Right lobe of liver (tissue), 6 donors: Measurements from ENCODE around the gene SPEM3. TPM values are rescaled to one million over a fixed set of nuclear protein-coding genes. Genes with fewer than 3 reads are reported as not detected.

Source experiments
- ATAC-seq, 4 donors: fragments of 200-7000 bp; cut with Tn5 transposase; one replicate each; pipeline ENCODE4 v1.9.1; 2020; ENCODE audit warnings: mild to moderate bottlenecking in 4 of 4, moderate library complexity in 4 of 4
- DNase-seq, 3 donors: peaks; one replicate each; pipeline ENCODE4 v3.0.0-alpha.2; 2020
- H3K27ac ChIP-seq, 3 donors: fragments of 200-600 bp; one replicate each; pipeline ENCODE4 v1.8.0; 2022
- H3K27me3 ChIP-seq, 2 donors: fragments of 200-600 bp; one replicate each; pipeline ENCODE4 v1.8.0; 2022
- H3K36me3 ChIP-seq, 4 donors: fragments of 200-600 bp; sonication (generic) in 1 of 4; one replicate each; pipeline versions ENCODE4 v1.5.1 to v1.8.0; 2017 to 2022; ENCODE audit warnings: control low read depth in 1 of 4
- H3K4me1 ChIP-seq, 4 donors: fragments of 200-600 bp; sonication (generic) in 1 of 4; one replicate each; pipeline versions ENCODE4 v1.5.1 to v1.8.0; 2017 to 2022; ENCODE audit warnings: control low read depth in 1 of 4
- H3K4me3 ChIP-seq, 3 donors: fragments of 200-600 bp; one replicate each; pipeline ENCODE4 v1.8.0; 2022
- H3K9me3 ChIP-seq, 4 donors: fragments of 200-600 bp; sonication (generic) in 1 of 4; one replicate each; pipeline versions ENCODE4 v1.5.1 to v1.8.0; 2017 to 2022; ENCODE audit warnings: control low read depth in 1 of 4
- POLR2A ChIP-seq: fragments of 450-650 bp; IDR thresholded peaks from one replicate; pipeline ENCODE4 v1.6.1; 2017; ENCODE audit warnings: antibody characterized with exemption, mild to moderate bottlenecking
- WGBS: methylation state at CpG from one replicate; pipeline ENCODE4 v1.1.6; 2018; ENCODE audit warnings: low coverage, low lambda C conversion rate; ENCODE audit not compliant: insufficient coverage; ENCODE audit errors: missing lambda C conversion rate; 5-methylcytosine and 5-hydroxymethylcytosine counted together
- intact Hi-C, 2 donors: fragments of 100-400 bp; cut with DNase I; formaldehyde crosslinking; loops; one replicate each; pipeline versions ENCODE4 v1.11.2 to v1.14.1; 2022
- total RNA-seq, 6 experiments: library from RNA; depleted of rRNA in 2 of 6; stranded (reverse); fragments of >200 nt in 2 of 6; fragmentation: NEBNext Ultra II Directional in 3 of 6; extraction: Animal tissue kit (Norgen Biotek cat#: 25700) in 3 of 6; gene quantifications; one replicate each; pipeline versions ENCODE4 v1.1.0 to v1.2.4, GENCODE V29; 2016 to 2023
- TF ChIP-seq, protein P1 (sequence below), 4 donors: fragments of 200-600 bp in 3 of 4; fragments of 450-650 bp in 1 of 4; IDR thresholded peaks; one replicate each; pipeline versions ENCODE4 v1.5.1 to v1.8.0; 2016 to 2022; ENCODE audit warnings: antibody characterized with exemption in 4 of 4, mild to moderate bottlenecking in 2 of 4
- donor health status: DM: no; HTN: yes; CAD: no.
- donor health status: DM: no; HTN: no; CAD: no.
- donor health status: DM: no; HTN: no; CAD: no.
- donor health status: DM: no; HTN: yes; CAD: no.
- donor health status: DM: no; HTN: yes; CAD: no.

SPEM3 gene
- total RNA-seq, 6 experiments from 2014 or later = not detected

DNA sequence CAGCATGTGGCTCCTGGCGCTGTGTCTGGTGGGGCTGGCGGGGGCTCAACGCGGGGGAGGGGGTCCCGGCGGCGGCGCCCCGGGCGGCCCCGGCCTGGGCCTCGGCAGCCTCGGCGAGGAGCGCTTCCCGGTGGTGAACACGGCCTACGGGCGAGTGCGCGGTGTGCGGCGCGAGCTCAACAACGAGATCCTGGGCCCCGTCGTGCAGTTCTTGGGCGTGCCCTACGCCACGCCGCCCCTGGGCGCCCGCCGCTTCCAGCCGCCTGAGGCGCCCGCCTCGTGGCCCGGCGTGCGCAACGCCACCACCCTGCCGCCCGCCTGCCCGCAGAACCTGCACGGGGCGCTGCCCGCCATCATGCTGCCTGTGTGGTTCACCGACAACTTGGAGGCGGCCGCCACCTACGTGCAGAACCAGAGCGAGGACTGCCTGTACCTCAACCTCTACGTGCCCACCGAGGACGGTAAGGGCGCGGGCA, 20.4 kb upstream of the SPEM3 start:
- TF ChIP-seq POLR2A = no peak
- TF ChIP-seq, protein P1, sequence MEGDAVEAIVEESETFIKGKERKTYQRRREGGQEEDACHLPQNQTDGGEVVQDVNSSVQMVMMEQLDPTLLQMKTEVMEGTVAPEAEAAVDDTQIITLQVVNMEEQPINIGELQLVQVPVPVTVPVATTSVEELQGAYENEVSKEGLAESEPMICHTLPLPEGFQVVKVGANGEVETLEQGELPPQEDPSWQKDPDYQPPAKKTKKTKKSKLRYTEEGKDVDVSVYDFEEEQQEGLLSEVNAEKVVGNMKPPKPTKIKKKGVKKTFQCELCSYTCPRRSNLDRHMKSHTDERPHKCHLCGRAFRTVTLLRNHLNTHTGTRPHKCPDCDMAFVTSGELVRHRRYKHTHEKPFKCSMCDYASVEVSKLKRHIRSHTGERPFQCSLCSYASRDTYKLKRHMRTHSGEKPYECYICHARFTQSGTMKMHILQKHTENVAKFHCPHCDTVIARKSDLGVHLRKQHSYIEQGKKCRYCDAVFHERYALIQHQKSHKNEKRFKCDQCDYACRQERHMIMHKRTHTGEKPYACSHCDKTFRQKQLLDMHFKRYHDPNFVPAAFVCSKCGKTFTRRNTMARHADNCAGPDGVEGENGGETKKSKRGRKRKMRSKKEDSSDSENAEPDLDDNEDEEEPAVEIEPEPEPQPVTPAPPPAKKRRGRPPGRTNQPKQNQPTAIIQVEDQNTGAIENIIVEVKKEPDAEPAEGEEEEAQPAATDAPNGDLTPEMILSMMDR (IDR thresholded peaks at IDR 0.05) = no peak
- intact Hi-C loops = no loop called here
- Histone ChIP-seq H3K27me3 (no peaks in the 10 kb centered on the region), H3K9me3 (no peaks in the 10 kb centered on the region), H3K27ac (no peak overlapping the region), H3K4me3 (no peak overlapping the region), H3K36me3 (no peaks in the 10 kb centered on the region), H3K4me1 (no peaks in the 10 kb centered on the region)
- no peak for DNase-seq
- ATAC-seq = no peak
- 97% methylated on average over 5 of the region's 58 CpGs for WGBS

DNA sequence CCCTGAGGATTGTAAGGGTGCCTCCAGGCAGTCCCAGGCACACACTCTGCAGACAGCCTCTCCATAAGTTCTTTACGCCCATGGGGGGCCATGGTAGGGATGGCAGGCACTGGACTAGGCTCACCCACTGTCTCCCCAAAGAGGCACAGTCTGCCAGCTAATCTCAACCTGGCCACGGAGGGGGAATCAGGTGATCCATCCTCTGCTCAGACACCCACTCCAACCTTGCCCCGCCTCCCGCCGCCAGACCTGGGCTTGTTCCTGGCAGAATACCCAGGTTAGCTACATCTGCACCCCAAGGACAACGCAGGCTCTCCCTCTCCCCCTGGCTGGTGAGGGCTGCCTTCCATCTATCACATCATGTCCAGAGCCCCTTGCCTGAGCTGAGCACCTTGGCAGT, 19.8 kb upstream of the SPEM3 start:
- no peak overlapping the region for H3K4me3 ChIP-seq
- no peaks in the 10 kb centered on the region for H3K27me3 ChIP-seq
- H3K27ac ChIP-seq = no peak overlapping the region
- 91% methylated on average over 5 of the region's 6 CpGs for WGBS
- intact Hi-C loops = no loop called here
- ATAC-seq (no peak), DNase-seq (no peak)
- H3K4me1 ChIP-seq = no peaks in the 10 kb centered on the region
- no peaks in the 10 kb centered on the region for H3K9me3 ChIP-seq
- TF ChIP-seq, protein P1 (IDR thresholded peaks at IDR 0.05) = no peak
- no peak for TF ChIP-seq POLR2A
- no peaks in the 10 kb centered on the region for H3K36me3 ChIP-seq

DNA sequence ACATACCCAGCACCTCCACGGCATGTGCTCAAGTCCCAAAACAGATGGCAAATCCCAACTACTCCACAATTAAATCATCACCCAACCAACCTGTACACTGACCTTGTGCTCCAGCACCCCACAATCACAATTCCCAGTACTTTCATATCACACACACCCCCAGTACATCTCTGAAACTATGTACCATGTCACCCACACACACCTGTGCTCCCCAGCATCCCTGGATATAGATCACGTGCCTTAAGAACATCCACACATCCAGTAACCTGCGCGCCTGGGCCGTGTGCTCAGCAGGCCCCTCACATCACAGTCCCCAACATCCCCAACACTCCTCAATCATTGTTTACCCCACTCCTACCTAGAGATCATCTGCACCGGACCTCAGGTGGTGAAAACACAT, 18.9 kb upstream of the SPEM3 start:
- no peak for ATAC-seq
- intact Hi-C loops = no loop called here
- DNase-seq = no peak
- H3K4me3 ChIP-seq = no peak overlapping the region
- no peak overlapping the region for H3K27ac ChIP-seq
- no peaks in the 10 kb centered on the region for H3K36me3 ChIP-seq
- H3K27me3 ChIP-seq = no peaks in the 10 kb centered on the region
- TF ChIP-seq POLR2A = no peak
- TF ChIP-seq, protein P1 (IDR thresholded peaks at IDR 0.05) = no peak
- no peaks in the 10 kb centered on the region for H3K9me3 ChIP-seq
- H3K4me1 ChIP-seq = no peaks in the 10 kb centered on the region
- 99% methylated on average over 6 of the region's 6 CpGs for WGBS

GRCh38 chr17:7410634-7411426, 17.8 kb upstream of the SPEM3 start:
- DNase-seq (no peak), ATAC-seq (no peak)
- no peaks in the 10 kb centered on the region for H3K36me3 ChIP-seq
- no peak for TF ChIP-seq POLR2A
- TF ChIP-seq, protein P1 (IDR thresholded peaks at IDR 0.05) = no peak
- H3K4me1 ChIP-seq = no peaks in the 10 kb centered on the region
- no peak overlapping the region for H3K4me3 ChIP-seq
- no peaks in the 10 kb centered on the region for H3K27me3 ChIP-seq
- WGBS = 86% methylated on average over 17 of the region's 25 CpGs
- H3K9me3 ChIP-seq = no peaks in the 10 kb centered on the region
- intact Hi-C loops = no loop called here
- no peak overlapping the region for H3K27ac ChIP-seq
